ENCODE data around the gene ATIC.

DNA sequence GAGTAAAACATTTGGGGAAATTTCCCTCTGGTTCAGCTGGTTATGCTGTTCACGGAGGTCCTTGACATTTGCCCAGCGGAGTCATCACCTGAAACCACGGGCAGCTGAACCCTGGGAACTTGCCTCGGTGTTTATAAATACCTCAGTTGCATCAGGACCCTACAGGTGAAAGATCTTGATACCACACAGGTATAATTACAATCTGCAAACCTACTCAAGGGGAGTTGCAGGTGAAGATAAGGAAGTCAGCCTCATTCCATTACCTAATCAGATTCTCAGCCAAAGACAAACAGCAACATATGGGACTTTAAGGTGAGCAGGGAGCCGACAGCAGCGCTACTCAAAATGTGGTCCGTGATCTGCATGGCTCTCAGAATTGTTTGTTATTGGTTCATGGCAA lies 37.0 kb upstream of the ATIC start:
- TF ChIP-seq, protein P1, sequence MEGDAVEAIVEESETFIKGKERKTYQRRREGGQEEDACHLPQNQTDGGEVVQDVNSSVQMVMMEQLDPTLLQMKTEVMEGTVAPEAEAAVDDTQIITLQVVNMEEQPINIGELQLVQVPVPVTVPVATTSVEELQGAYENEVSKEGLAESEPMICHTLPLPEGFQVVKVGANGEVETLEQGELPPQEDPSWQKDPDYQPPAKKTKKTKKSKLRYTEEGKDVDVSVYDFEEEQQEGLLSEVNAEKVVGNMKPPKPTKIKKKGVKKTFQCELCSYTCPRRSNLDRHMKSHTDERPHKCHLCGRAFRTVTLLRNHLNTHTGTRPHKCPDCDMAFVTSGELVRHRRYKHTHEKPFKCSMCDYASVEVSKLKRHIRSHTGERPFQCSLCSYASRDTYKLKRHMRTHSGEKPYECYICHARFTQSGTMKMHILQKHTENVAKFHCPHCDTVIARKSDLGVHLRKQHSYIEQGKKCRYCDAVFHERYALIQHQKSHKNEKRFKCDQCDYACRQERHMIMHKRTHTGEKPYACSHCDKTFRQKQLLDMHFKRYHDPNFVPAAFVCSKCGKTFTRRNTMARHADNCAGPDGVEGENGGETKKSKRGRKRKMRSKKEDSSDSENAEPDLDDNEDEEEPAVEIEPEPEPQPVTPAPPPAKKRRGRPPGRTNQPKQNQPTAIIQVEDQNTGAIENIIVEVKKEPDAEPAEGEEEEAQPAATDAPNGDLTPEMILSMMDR (IDR thresholded peaks at IDR 0.05 in 8 of 11, conservative IDR thresholded peaks at IDR 0.05 in 3 of 11), result no peak
- TF ChIP-seq POLR2AphosphoS5 (IDR thresholded peaks at IDR 0.05), result no peak
- TF ChIP-seq POLR2A (IDR thresholded peaks at IDR 0.05), result no peak
